ENCODE measurements around the gene ARL3. TPM values are rescaled to one million over a fixed set of nuclear protein-coding genes. Genes with fewer than 3 reads are reported as not detected.

The ARL3 gene
- total and polyA plus RNA-seq, 2 experiments from 2014 or later: 8.5 to 22.6 TPM

- no peaks in the 10 kb centered on the region for H3K9me3 Mint-ChIP-seq
- Histone ChIP-seq H3K4me2 (peak overlapping the region; percentile 76), H3K36me3 (ENCODE audit: insufficient read depth) (no peaks in the 10 kb centered on the region), H3K4me3 (no peak overlapping the region), H2AFZ (no peak overlapping the region), H3K27ac (ENCODE audit: low read depth) (peak overlapping the region; percentile 97), H3F3A (replicated peaks; ENCODE audit: low read depth) (peaks cover 10% of the 10 kb centered on the region), H3K27me3 (ENCODE audit: insufficient read depth) (no peaks in the 10 kb centered on the region), H3K9me2 (ENCODE audit: insufficient read depth) (no peaks in the 10 kb centered on the region), H3K4me1 (ENCODE audit: insufficient read depth) (peaks cover 63% of the 10 kb centered on the region), H4K20me1 (replicated peaks; ENCODE audit: insufficient read depth) (no peaks in the 10 kb centered on the region), H3K79me2 (replicated peaks; ENCODE audit: insufficient read depth) (no peaks in the 10 kb centered on the region)
- peaks cover 28% of the 10 kb centered on the region for H3K27me3 Mint-ChIP-seq (ENCODE audit: insufficient read depth, low read depth, poor library complexity)
- H3K36me3 Mint-ChIP-seq (ENCODE audit: low read depth): no peaks in the 10 kb centered on the region
- H3K4me1 Mint-ChIP-seq: peaks cover 90% of the 10 kb centered on the region
- ATAC-seq (peak; percentile 40), DNase-seq (ENCODE audit: low spot score) (peak; percentile 85)
- no peak for TF ChIP-seq CTCF (conservative IDR thresholded peaks at IDR 0.05; ENCODE audit: low read depth in 2 of 2)
- no peak for TF ChIP-seq CREB1 (CRISPR knock-in tag; IDR thresholded peaks at IDR 0.05; ENCODE audit: low read depth)
- TF ChIP-seq JUNB (IDR thresholded peaks at IDR 0.05; ENCODE audit: unreplicated experiment): no peak
- no peak for TF ChIP-seq NANOG (IDR thresholded peaks at IDR 0.05; ENCODE audit: borderline replicate concordance)
- TF ChIP-seq STAT1 (IDR thresholded peaks at IDR 0.05; ENCODE audit: unreplicated experiment): no peak
- peak overlapping the region; percentile 97 for H3K27ac Mint-ChIP-seq
- peak overlapping the region; percentile 3; the same call in 1 of the 3 replicates for H3K4me3 Mint-ChIP-seq
Measured at GRCh38 chr10:102629661-102630614, 84.3 kb downstream of the ARL3 start.

- Histone ChIP-seq H3K79me2 (replicated peaks; ENCODE audit: insufficient read depth) (no peaks in the 10 kb centered on the region), H3K27ac (ENCODE audit: low read depth) (peak overlapping the region; percentile 97), H3K36me3 (ENCODE audit: insufficient read depth) (no peaks in the 10 kb centered on the region), H3K27me3 (ENCODE audit: insufficient read depth) (no peaks in the 10 kb centered on the region), H3K4me3 (no peak overlapping the region), H3F3A (replicated peaks; ENCODE audit: low read depth) (peaks cover 10% of the 10 kb centered on the region), H3K9me2 (ENCODE audit: insufficient read depth) (no peaks in the 10 kb centered on the region), H3K4me2 (peak overlapping the region; percentile 76; the same call in 1 of the 2 replicates), H4K20me1 (replicated peaks; ENCODE audit: insufficient read depth) (no peaks in the 10 kb centered on the region), H2AFZ (no peak overlapping the region), H3K4me1 (ENCODE audit: insufficient read depth) (peaks cover 58% of the 10 kb centered on the region)
- ATAC-seq (peak; percentile 2; the same call in 1 of the 3 replicates), DNase-seq (ENCODE audit: low spot score) (no peak)
- Mint-ChIP-seq H3K9me3 (no peaks in the 10 kb centered on the region), H3K27ac (peak overlapping the region; percentile 97), H3K36me3 (ENCODE audit: low read depth) (no peaks in the 10 kb centered on the region), H3K4me1 (peaks cover 84% of the 10 kb centered on the region), H3K4me3 (no peak overlapping the region), H3K27me3 (ENCODE audit: insufficient read depth, low read depth, poor library complexity) (peaks cover 28% of the 10 kb centered on the region)
- TF ChIP-seq NANOG (IDR thresholded peaks at IDR 0.05; ENCODE audit: borderline replicate concordance): no peak
- no peak for TF ChIP-seq JUNB (IDR thresholded peaks at IDR 0.05; ENCODE audit: unreplicated experiment)
- TF ChIP-seq ZNF331 (CRISPR knock-in tag; IDR thresholded peaks at IDR 0.05; ENCODE audit: low read depth): no peak
- no peak for TF ChIP-seq REST (IDR thresholded peaks at IDR 0.05; ENCODE audit: unreplicated experiment)
- no peak for TF ChIP-seq ZNF462 (CRISPR knock-in tag; IDR thresholded peaks at IDR 0.05)
Measured at GRCh38 chr10:102628451-102628911, 85.7 kb downstream of the ARL3 start.
